Transverse colon (tissue), 4 donors: ENCODE results near the gene MESD. TPM values are rescaled to one million over a fixed set of nuclear protein-coding genes. Genes with fewer than 3 reads are reported as not detected.
A peak's percentile ranks its signal among the peaks of the same experiment; 100 is the strongest.

Source experiments
- DNase-seq: peaks from one replicate; pipeline ENCODE4 v3.0.0-alpha.2; 2019
- H3K27ac ChIP-seq, 4 donors: fragments of 200-600 bp; sonication (generic); 2 replicates each; pipeline ENCODE4 v1.5.1; 2016 to 2018; ENCODE audit warnings: inconsistent platforms in 4 of 4
- H3K27me3 ChIP-seq: fragments of 200-600 bp; sonication (generic); 2 replicates; pipeline ENCODE4 v1.5.1; 2017; ENCODE audit warnings: inconsistent platforms
- H3K36me3 ChIP-seq, 4 donors: fragments of 200-600 bp; sonication (generic); 2 replicates each; pipeline ENCODE4 v1.5.1; 2017 to 2019; ENCODE audit warnings: inconsistent platforms in 4 of 4
- H3K4me1 ChIP-seq, 4 donors: fragments of 200-600 bp; sonication (generic); 2 replicates each; pipeline ENCODE4 v1.5.1; 2017 to 2020; ENCODE audit warnings: inconsistent platforms in 4 of 4
- H3K4me3 ChIP-seq, 4 donors: fragments of 200-600 bp; sonication (generic); 1 replicate in 1 of 4; 2 replicates in 3 of 4; pipeline versions ENCODE4 v1.5.1 to v1.6.1; 2017 to 2019; ENCODE audit warnings: inconsistent platforms in 4 of 4
- H3K9me3 ChIP-seq, 2 donors: fragments of 200-600 bp; sonication (generic); 2 replicates each; pipeline ENCODE4 v1.5.1; 2017 to 2019; ENCODE audit warnings: inconsistent platforms in 2 of 2
- EP300 ChIP-seq: sonication (generic); formaldehyde crosslinking; IDR thresholded peaks from one replicate; pipeline ENCODE4 v1.6.1; 2017; ENCODE audit warnings: antibody characterized with exemption, low read depth
- POLR2A ChIP-seq: fragments of 450-650 bp; IDR thresholded peaks from one replicate; pipeline ENCODE4 v1.6.1; 2016; ENCODE audit warnings: antibody characterized with exemption, mild to moderate bottlenecking, moderate library complexity
- POLR2AphosphoS5 ChIP-seq, 3 donors: sonication (generic); formaldehyde crosslinking; IDR thresholded peaks; one replicate each; pipeline ENCODE4 v1.6.1; 2016; ENCODE audit warnings: antibody characterized with exemption in 3 of 3
- WGBS, 2 donors: methylation state at CpG; one replicate each; pipeline ENCODE4 v1.1.5; 2018; ENCODE audit warnings: low coverage in 1 of 2; 5-methylcytosine and 5-hydroxymethylcytosine counted together
- in situ Hi-C, 4 donors: fragments of 200-750 bp; cut with MboI; loops; one replicate each; pipeline versions ENCODE4 v1.15.0 to v1.15.1; 2017; ENCODE audit warnings: low sequenced_read_pairs in 3 of 4, low pct_ligation_motif_present in 1 of 4, low pct_unique_long_range_greater_than_20kb in 1 of 4
- intact Hi-C: fragments of 100-400 bp; cut with DNase I; formaldehyde crosslinking; loops from one replicate; pipeline ENCODE4 v1.15.1; 2023; ENCODE audit warnings: low total_unique reads
- total RNA-seq, 4 donors: library from RNA; depleted of rRNA; stranded (reverse); fragments of >200 nt; gene quantifications; one replicate each; pipeline ENCODE4 v1.1.0, GENCODE V29; 2016
- TF ChIP-seq, protein P1 (sequence below), 5 experiments: fragments of 200-600 bp in 3 of 5; fragments of 450-650 bp in 2 of 5; sonication (generic) in 3 of 5; IDR thresholded peaks; 1 replicate in 2 of 5; 2 replicates in 3 of 5; pipeline ENCODE4 v1.5.1; 2016 to 2017; ENCODE audit warnings: antibody characterized with exemption in 5 of 5, inconsistent platforms in 3 of 5, mild to moderate bottlenecking in 2 of 5, moderate library complexity in 1 of 5

MESD gene
- total RNA-seq, 4 donors from 2014 or later: 15.8 to 39.3 (median 19.2) TPM

DNA sequence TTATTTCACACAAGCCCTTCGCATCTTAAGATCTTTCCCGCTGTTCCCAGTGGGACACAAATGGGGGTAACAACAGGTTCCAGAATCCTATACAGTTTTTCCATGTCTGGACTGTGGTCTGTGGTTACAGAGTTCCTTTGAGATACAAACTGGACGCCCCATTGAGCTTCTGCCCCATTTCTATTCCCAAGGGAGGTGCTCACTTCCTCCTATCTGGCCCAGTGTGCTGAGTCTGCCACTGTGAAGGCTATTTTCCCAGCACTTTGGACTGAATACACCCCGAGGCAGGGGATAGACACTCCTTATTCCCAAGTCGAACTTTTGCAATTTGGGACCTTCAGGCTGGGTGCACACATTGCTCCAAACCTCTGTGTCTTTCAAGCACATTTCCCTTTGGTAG lies 44.0 kb downstream of the MESD start:
- WGBS, 2 donors: 85 to 95% methylated on average over 4 to 5 of the region's 5 CpGs
- in situ Hi-C loops (no loop called here), intact Hi-C loops (no loop called here)
- Histone ChIP-seq H3K36me3 (peaks cover 0 to 2% (median 0%) of the 10 kb centered on the region in 4 donors), H3K27me3 (no peaks in the 10 kb centered on the region), H3K9me3 (no peaks in the 10 kb centered on the region), H3K4me1 (no peaks in the 10 kb centered on the region), H3K4me3 (no peak overlapping the region), H3K27ac (no peak overlapping the region)
- no peak for DNase-seq
- TF ChIP-seq, protein P1, sequence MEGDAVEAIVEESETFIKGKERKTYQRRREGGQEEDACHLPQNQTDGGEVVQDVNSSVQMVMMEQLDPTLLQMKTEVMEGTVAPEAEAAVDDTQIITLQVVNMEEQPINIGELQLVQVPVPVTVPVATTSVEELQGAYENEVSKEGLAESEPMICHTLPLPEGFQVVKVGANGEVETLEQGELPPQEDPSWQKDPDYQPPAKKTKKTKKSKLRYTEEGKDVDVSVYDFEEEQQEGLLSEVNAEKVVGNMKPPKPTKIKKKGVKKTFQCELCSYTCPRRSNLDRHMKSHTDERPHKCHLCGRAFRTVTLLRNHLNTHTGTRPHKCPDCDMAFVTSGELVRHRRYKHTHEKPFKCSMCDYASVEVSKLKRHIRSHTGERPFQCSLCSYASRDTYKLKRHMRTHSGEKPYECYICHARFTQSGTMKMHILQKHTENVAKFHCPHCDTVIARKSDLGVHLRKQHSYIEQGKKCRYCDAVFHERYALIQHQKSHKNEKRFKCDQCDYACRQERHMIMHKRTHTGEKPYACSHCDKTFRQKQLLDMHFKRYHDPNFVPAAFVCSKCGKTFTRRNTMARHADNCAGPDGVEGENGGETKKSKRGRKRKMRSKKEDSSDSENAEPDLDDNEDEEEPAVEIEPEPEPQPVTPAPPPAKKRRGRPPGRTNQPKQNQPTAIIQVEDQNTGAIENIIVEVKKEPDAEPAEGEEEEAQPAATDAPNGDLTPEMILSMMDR (IDR thresholded peaks at IDR 0.05): no peak
- TF ChIP-seq EP300 (no peak), POLR2AphosphoS5 (IDR thresholded peaks at IDR 0.05) (no peak), POLR2A (no peak)

DNA sequence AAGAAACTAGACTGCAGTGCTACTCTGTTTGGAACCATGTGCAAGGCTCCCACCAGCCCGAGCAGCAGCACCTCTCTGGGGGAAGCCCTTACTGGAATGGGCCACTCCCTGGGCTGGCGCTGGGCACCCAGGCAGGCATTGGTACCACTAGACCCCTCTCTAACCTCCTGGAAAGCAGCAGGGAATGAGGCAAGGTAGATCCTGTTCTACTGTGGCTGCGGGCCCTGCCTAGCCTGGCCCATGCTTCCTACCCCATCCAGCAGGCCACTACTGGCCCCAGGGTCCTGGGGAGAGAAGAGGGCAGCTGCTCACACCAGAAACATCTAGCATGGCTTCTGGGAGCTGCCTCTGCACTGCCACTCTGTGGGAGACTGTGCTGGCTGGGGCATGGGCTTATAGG lies 44.8 kb downstream of the MESD start:
- Histone ChIP-seq H3K4me3 (no peak overlapping the region), H3K9me3 (no peaks in the 10 kb centered on the region), H3K36me3 (no peaks in the 10 kb centered on the region), H3K27ac (no peak overlapping the region), H3K4me1 (no peaks in the 10 kb centered on the region), H3K27me3 (no peaks in the 10 kb centered on the region)
- intact Hi-C loops (no loop called here), in situ Hi-C loops (no loop called here)
- 97% methylated on average over 3 of the region's 3 CpGs; no CpG with 5 or more reads in 1 of the 2 donors for whole genome bisulfite sequencing, 2 donors
- no peak for TF ChIP-seq POLR2A
- TF ChIP-seq POLR2AphosphoS5 (IDR thresholded peaks at IDR 0.05): no peak
- no peak for TF ChIP-seq EP300
- TF ChIP-seq, protein P1 (IDR thresholded peaks at IDR 0.05): no peak
- DNase-seq: no peak

DNA sequence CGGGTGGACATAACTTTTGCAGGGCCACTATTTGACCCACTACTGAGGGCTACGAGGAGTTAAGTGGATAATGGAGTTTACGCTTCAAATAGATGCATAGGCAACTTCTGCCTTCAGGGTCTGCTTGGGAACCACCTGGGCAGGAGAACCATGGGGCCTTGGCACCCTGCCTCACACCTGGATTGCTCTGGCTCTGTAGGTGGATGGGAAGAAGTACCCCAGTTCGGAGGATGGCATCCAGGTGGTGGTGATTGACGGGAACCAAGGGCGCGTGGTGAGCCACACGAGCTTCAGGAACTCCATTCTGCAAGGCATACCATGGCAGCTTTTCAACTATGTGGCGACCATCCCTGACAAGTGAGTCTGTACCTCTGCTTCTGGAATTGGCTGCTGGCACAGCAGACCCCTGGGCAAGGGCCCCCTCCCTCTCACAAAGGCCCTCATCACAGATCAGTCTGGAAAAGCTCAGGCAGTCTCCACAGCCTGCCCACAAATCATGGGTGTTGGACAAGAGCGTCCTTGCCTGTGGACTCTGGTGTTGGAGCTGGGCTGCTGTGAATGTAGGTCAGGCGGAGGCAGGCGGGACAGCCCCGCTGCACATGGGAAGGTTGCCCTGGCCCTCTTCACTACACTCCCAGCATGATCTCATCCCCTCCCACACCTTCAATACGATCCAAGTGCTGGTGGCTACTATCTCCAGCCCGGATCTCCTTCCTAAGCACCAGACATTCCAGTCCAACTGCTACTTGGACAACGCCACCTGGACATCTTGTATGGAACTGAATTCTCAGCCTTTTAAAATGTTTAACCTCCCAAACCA lies 46.7 kb downstream of the MESD start:
- in situ Hi-C loops: no loop called here
- no peak overlapping the region for H3K4me3 ChIP-seq
- no peaks in the 10 kb centered on the region for H3K9me3 ChIP-seq
- no peaks in the 10 kb centered on the region for H3K36me3 ChIP-seq
- DNase-seq: no peak
- no peaks in the 10 kb centered on the region for H3K27me3 ChIP-seq
- H3K27ac ChIP-seq: peak overlapping the region in 1 of 4 donors; percentile 24
- no peaks in the 10 kb centered on the region for H3K4me1 ChIP-seq
- 85 to 93% methylated on average over 3 to 16 of the region's 16 CpGs for WGBS, 2 donors
- TF ChIP-seq EP300 (no peak), POLR2AphosphoS5 (IDR thresholded peaks at IDR 0.05) (peak in 1 of 3 donors; percentile 62), POLR2A (no peak)
- TF ChIP-seq, protein P1 (IDR thresholded peaks at IDR 0.05): no peak
- intact Hi-C loops: no loop called here

DNA sequence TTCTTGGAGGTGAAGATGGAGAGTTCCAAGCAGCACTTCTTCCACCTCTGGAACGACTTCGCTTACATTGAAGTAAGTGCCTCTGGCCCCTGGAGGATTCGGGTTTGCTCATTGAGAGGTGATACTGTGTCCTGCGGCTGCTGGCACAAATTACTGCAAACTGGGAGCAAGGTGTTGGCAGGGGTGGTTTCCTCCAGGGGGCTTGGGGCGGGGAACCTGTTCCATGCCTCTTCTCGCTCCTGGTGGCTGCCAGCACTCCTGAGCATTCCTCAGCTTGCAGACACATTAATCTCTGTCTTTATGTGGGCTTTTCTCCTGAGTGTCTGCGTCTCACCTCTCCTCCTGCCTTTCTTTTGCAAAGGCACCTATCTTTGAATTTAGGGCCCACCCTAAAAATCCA lies 47.4 kb downstream of the MESD start:
- no peak for DNase-seq
- no peaks in the 10 kb centered on the region for H3K27me3 ChIP-seq
- 38 to 84% methylated on average over 3 to 7 of the region's 7 CpGs for WGBS, 2 donors
- no peaks in the 10 kb centered on the region for H3K36me3 ChIP-seq
- TF ChIP-seq POLR2A (no peak), POLR2AphosphoS5 (IDR thresholded peaks at IDR 0.05) (no peak)
- TF ChIP-seq, protein P1 (IDR thresholded peaks at IDR 0.05): no peak
- H3K27ac ChIP-seq: no peak overlapping the region
- H3K9me3 ChIP-seq: no peaks in the 10 kb centered on the region
- no peaks in the 10 kb centered on the region for H3K4me1 ChIP-seq
- no peak overlapping the region for H3K4me3 ChIP-seq
- in situ Hi-C loops (no loop called here), intact Hi-C loops (no loop called here)
